ENCODE results near the gene DPP6. TPM values are rescaled to one million over a fixed set of nuclear protein-coding genes. Genes with fewer than 3 reads are reported as not detected.

DPP6 gene
- total RNA-seq, 3 donors from 2014 or later (not counting 1 experiment from before 2014, with no cell fraction given): not detected

GRCh38 chr7:154880513-154880912, 828.3 kb downstream of the DPP6 start:
- Histone ChIP-seq H3K27me3 (ENCODE audit: control insufficient read depth, insufficient read depth, low read length) (no peaks in the 10 kb centered on the region), H3K27ac (ENCODE audit: low read length) (no peak overlapping the region), H3K4me3 (ENCODE audit: low read length) (no peak overlapping the region), H3K4me1 (ENCODE audit: control insufficient read depth, insufficient read depth, low read length) (no peaks in the 10 kb centered on the region), H3K36me3 (ENCODE audit: control insufficient read depth, insufficient read depth, low read length) (no peaks in the 10 kb centered on the region), H3K9me3 (ENCODE audit: control insufficient read depth, insufficient read depth, low read length) (no peaks in the 10 kb centered on the region)
- Mint-ChIP-seq H3K27me3 (ENCODE audit: low read depth in 2 of 2) (no peaks in the 10 kb centered on the region), H3K36me3 (no peaks in the 10 kb centered on the region), H3K4me3 (no peak overlapping the region), H3K27ac (no peak overlapping the region), H3K4me1 (no peaks in the 10 kb centered on the region), H3K9me3 (no peaks in the 10 kb centered on the region)
- DNase-seq (no peak), ATAC-seq (no peak)
- TF ChIP-seq, protein P1, sequence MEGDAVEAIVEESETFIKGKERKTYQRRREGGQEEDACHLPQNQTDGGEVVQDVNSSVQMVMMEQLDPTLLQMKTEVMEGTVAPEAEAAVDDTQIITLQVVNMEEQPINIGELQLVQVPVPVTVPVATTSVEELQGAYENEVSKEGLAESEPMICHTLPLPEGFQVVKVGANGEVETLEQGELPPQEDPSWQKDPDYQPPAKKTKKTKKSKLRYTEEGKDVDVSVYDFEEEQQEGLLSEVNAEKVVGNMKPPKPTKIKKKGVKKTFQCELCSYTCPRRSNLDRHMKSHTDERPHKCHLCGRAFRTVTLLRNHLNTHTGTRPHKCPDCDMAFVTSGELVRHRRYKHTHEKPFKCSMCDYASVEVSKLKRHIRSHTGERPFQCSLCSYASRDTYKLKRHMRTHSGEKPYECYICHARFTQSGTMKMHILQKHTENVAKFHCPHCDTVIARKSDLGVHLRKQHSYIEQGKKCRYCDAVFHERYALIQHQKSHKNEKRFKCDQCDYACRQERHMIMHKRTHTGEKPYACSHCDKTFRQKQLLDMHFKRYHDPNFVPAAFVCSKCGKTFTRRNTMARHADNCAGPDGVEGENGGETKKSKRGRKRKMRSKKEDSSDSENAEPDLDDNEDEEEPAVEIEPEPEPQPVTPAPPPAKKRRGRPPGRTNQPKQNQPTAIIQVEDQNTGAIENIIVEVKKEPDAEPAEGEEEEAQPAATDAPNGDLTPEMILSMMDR (IDR thresholded peaks at IDR 0.05): no peak
- 91% methylated on average over 8 of the region's 9 CpGs for WGBS (ENCODE audit: insufficient coverage)
- intact Hi-C loops (cut with micrococcal nuclease): no loop called here

GRCh38 chr7:154881026-154881425, 828.8 kb downstream of the DPP6 start:
- Histone ChIP-seq H3K4me3 (ENCODE audit: low read length) (no peak overlapping the region), H3K9me3 (ENCODE audit: control insufficient read depth, insufficient read depth, low read length) (no peaks in the 10 kb centered on the region), H3K36me3 (ENCODE audit: control insufficient read depth, insufficient read depth, low read length) (no peaks in the 10 kb centered on the region), H3K27ac (ENCODE audit: low read length) (no peak overlapping the region), H3K4me1 (ENCODE audit: control insufficient read depth, insufficient read depth, low read length) (no peaks in the 10 kb centered on the region), H3K27me3 (ENCODE audit: control insufficient read depth, insufficient read depth, low read length) (no peaks in the 10 kb centered on the region)
- 88% methylated on average over 8 of the region's 9 CpGs for WGBS (ENCODE audit: insufficient coverage)
- no peaks in the 10 kb centered on the region for H3K27me3 Mint-ChIP-seq (ENCODE audit: low read depth in 2 of 2)
- no peak overlapping the region for H3K4me3 Mint-ChIP-seq
- ATAC-seq (no peak), DNase-seq (no peak)
- H3K27ac Mint-ChIP-seq: no peak overlapping the region
- no peaks in the 10 kb centered on the region for H3K36me3 Mint-ChIP-seq
- TF ChIP-seq, protein P1 (IDR thresholded peaks at IDR 0.05): no peak
- H3K4me1 Mint-ChIP-seq: no peaks in the 10 kb centered on the region
- intact Hi-C loops (cut with micrococcal nuclease): no loop called here
- no peaks in the 10 kb centered on the region for H3K9me3 Mint-ChIP-seq

GRCh38 chr7:154881526-154881925, 829.3 kb downstream of the DPP6 start:
- Histone ChIP-seq H3K27ac (ENCODE audit: low read length) (no peak overlapping the region), H3K27me3 (ENCODE audit: control insufficient read depth, insufficient read depth, low read length) (no peaks in the 10 kb centered on the region), H3K4me1 (ENCODE audit: control insufficient read depth, insufficient read depth, low read length) (no peaks in the 10 kb centered on the region), H3K4me3 (ENCODE audit: low read length) (no peak overlapping the region), H3K36me3 (ENCODE audit: control insufficient read depth, insufficient read depth, low read length) (no peaks in the 10 kb centered on the region), H3K9me3 (ENCODE audit: control insufficient read depth, insufficient read depth, low read length) (no peaks in the 10 kb centered on the region)
- TF ChIP-seq, protein P1 (IDR thresholded peaks at IDR 0.05): no peak
- H3K27me3 Mint-ChIP-seq (ENCODE audit: low read depth in 2 of 2): no peaks in the 10 kb centered on the region
- WGBS (ENCODE audit: insufficient coverage): 86% methylated on average over 9 of the region's 11 CpGs
- DNase-seq: no peak
- no peaks in the 10 kb centered on the region for H3K9me3 Mint-ChIP-seq
- intact Hi-C loops (cut with micrococcal nuclease): no loop called here
- no peaks in the 10 kb centered on the region for H3K4me1 Mint-ChIP-seq
- no peak overlapping the region for H3K4me3 Mint-ChIP-seq
- H3K27ac Mint-ChIP-seq: no peak overlapping the region
- no peak for ATAC-seq
- no peaks in the 10 kb centered on the region for H3K36me3 Mint-ChIP-seq

DNA sequence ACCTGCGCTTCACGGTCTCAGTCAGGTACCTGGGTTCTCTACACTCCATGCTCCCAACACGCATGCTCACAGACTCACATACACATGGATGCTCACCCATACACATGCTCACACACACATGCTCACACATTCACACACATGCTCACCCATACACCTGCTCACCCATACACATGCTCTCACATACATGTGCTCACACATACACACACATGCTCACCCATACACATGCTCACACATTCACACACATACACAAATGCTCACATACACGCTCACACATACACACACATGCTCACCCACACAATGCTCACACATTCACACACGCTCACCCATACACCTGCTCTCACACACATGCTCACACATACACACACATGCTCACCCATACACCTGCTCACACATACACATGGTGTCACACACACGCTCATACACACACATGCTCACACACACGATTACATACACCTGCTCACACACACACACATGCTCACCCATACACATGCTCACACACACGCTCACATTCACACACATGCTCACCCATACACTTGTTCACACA, 830.8 kb downstream of the DPP6 start:
- no peaks in the 10 kb centered on the region for H3K4me1 Mint-ChIP-seq
- H3K9me3 Mint-ChIP-seq: no peaks in the 10 kb centered on the region
- no peaks in the 10 kb centered on the region for H3K36me3 Mint-ChIP-seq
- WGBS (ENCODE audit: insufficient coverage): 87% methylated on average over 8 of the region's 8 CpGs
- ATAC-seq (no peak), DNase-seq (no peak)
- TF ChIP-seq, protein P1 (IDR thresholded peaks at IDR 0.05): no peak
- H3K36me3 ChIP-seq (ENCODE audit: control insufficient read depth, insufficient read depth, low read length): no peaks in the 10 kb centered on the region
- no peaks in the 10 kb centered on the region for H3K4me1 ChIP-seq (ENCODE audit: control insufficient read depth, insufficient read depth, low read length)
- no peaks in the 10 kb centered on the region for H3K27me3 ChIP-seq (ENCODE audit: control insufficient read depth, insufficient read depth, low read length)
- H3K27me3 Mint-ChIP-seq (ENCODE audit: low read depth in 2 of 2): no peaks in the 10 kb centered on the region
- H3K27ac ChIP-seq (ENCODE audit: low read length): no peak overlapping the region
- no peak overlapping the region for H3K4me3 Mint-ChIP-seq
- intact Hi-C loops (cut with micrococcal nuclease): no loop called here
- H3K9me3 ChIP-seq (ENCODE audit: control insufficient read depth, insufficient read depth, low read length): no peaks in the 10 kb centered on the region
- H3K27ac Mint-ChIP-seq: no peak overlapping the region
- no peak overlapping the region for H3K4me3 ChIP-seq (ENCODE audit: low read length)

Measured in natural killer cell (primary cell).